H1 (cell line): ENCODE measurements around the gene MRTFB. TPM values are rescaled to one million over a fixed set of nuclear protein-coding genes. Genes with fewer than 3 reads are reported as not detected.

Source experiments
- CTCF ChIA-PET: fragments of 300-600 bp; sonication (Branson Sonifier 250); formaldehyde crosslinking; loops from one replicate; lab custom pipeline; 2021; ENCODE audit not compliant: partially characterized antibody; lab: Charles Lee
- POLR2A ChIA-PET: fragments of 300-600 bp; sonication (Branson Sonifier 250); formaldehyde crosslinking; loops from one replicate; lab custom pipeline; 2021; ENCODE audit warnings: inconsistent platforms; ENCODE audit not compliant: partially characterized antibody; lab: Charles Lee
- DNase-seq, 2 experiments: peaks; one replicate each; pipeline versions ENCODE4 v3.0.0 to v3.0.0-alpha.2; 2010 to 2022; ENCODE audit warnings: low spot score in 2 of 2, low read depth in 1 of 2, mixed read lengths in 1 of 2
- FAIRE-seq: peaks from 2 replicates; lab custom pipeline; 2011; peaks lifted over from hg19 to GRCh38; lab: Jason Lieb, UNC
- H2AFZ ChIP-seq: 2 replicates; pipeline ENCODE4 v1.8.1; 2012; ENCODE audit warnings: low read length, inconsistent platforms
- H2AK5ac ChIP-seq: 2 replicates; pipeline ENCODE4 v1.6.1; 2013; ENCODE audit warnings: low read depth, low read length
- H2BK120ac ChIP-seq: replicated peaks from 2 replicates; pipeline ENCODE3; 2013; ENCODE audit warnings: low read depth, low read length, inconsistent platforms
- H2BK12ac ChIP-seq: 2 replicates; pipeline ENCODE4 v1.6.1; 2013; ENCODE audit warnings: low read depth, low read length
- H2BK15ac ChIP-seq: 2 replicates; pipeline ENCODE4 v1.6.1; 2013; ENCODE audit warnings: low read length
- H2BK20ac ChIP-seq: 2 replicates; pipeline ENCODE4 v1.6.1; 2013; ENCODE audit warnings: low read length
- H2BK5ac ChIP-seq: 2 replicates; pipeline ENCODE4 v1.6.1; 2013; ENCODE audit warnings: low read depth, low read length
- H3K14ac ChIP-seq: 2 replicates; pipeline ENCODE4 v1.6.1; 2013; ENCODE audit warnings: inconsistent platforms; ENCODE audit not compliant: insufficient read length
- H3K18ac ChIP-seq: 2 replicates; pipeline ENCODE4 v1.6.1; 2013; ENCODE audit warnings: low read length; ENCODE audit errors: extremely low read depth
- H3K23ac ChIP-seq: 2 replicates; pipeline ENCODE4 v1.6.1; 2013; ENCODE audit warnings: inconsistent platforms; ENCODE audit not compliant: insufficient read length
- H3K23me2 ChIP-seq: 2 replicates; pipeline ENCODE4 v1.6.1; 2013; ENCODE audit warnings: low read depth, low read length
- H3K27ac ChIP-seq: 2 replicates; pipeline ENCODE4 v1.6.1; 2011; ENCODE audit warnings: low read depth, low read length, inconsistent platforms
- H3K27me3 ChIP-seq, 4 experiments: replicated peaks in 1 of 4; 1 replicate in 1 of 4; 2 replicates in 3 of 4; pipeline versions ENCODE4 v1.6.1 to v1.8.1; 2011 to 2013; ENCODE audit warnings: low read length in 3 of 4, mild to moderate bottlenecking in 3 of 4, inconsistent platforms in 2 of 4, mixed read lengths in 2 of 4, moderate library complexity in 1 of 4; ENCODE audit not compliant: control insufficient read depth in 3 of 4, insufficient read depth in 3 of 4; ENCODE audit errors: extremely low read depth in 1 of 4
- H3K36me3 ChIP-seq, 4 experiments: 2 replicates each; pipeline versions ENCODE4 v1.6.1 to v1.8.1; 2011 to 2013; ENCODE audit warnings: mild to moderate bottlenecking in 4 of 4, low read length in 3 of 4, moderate library complexity in 2 of 4, control low read depth in 1 of 4, inconsistent platforms in 1 of 4; ENCODE audit not compliant: insufficient read depth in 4 of 4, control insufficient read depth in 2 of 4
- H3K4ac ChIP-seq: replicated peaks from 2 replicates; pipeline ENCODE3; 2013; ENCODE audit warnings: low read length, low read depth, mixed read lengths, inconsistent platforms; ENCODE audit not compliant: insufficient read length
- H3K4me1 ChIP-seq, 4 experiments: replicated peaks in 1 of 4; 1 replicate in 1 of 4; 2 replicates in 3 of 4; pipeline versions ENCODE4 v1.6.1 to v1.8.1; 2011 to 2013; ENCODE audit warnings: low read length in 3 of 4, inconsistent platforms in 2 of 4, mixed read lengths in 1 of 4; ENCODE audit not compliant: insufficient read depth in 4 of 4, control insufficient read depth in 3 of 4
- H3K4me2 ChIP-seq, 2 experiments: 2 replicates each; pipeline versions ENCODE4 v1.6.1 to v1.8.1; 2011 to 2013; ENCODE audit warnings: low read depth in 2 of 2, low read length in 2 of 2, control low read depth in 1 of 2, inconsistent platforms in 1 of 2, mild to moderate bottlenecking in 1 of 2; ENCODE audit not compliant: insufficient read depth in 1 of 2
- H3K4me3 ChIP-seq, 4 experiments: fragments of 200-600, 300-600 bp in 1 of 4; sonication (generic), shearing (Covaris generic), sonication (Bioruptor Twin) in 1 of 4; 2 replicates each; pipeline versions ENCODE4 v1.5.1 to v1.8.1; 2011 to 2016; ENCODE audit warnings: low read length in 4 of 4, low read depth in 3 of 4, control low read depth in 2 of 4, inconsistent platforms in 2 of 4, mild to moderate bottlenecking in 2 of 4, mixed read lengths in 1 of 4, moderate library complexity in 1 of 4; ENCODE audit not compliant: insufficient read depth in 2 of 4; ENCODE audit errors: extremely low read depth in 1 of 4
- H3K56ac ChIP-seq: replicated peaks from 2 replicates; pipeline ENCODE3; 2013; ENCODE audit warnings: low read depth, mild to moderate bottlenecking, mixed read lengths, low read length, inconsistent platforms; ENCODE audit not compliant: insufficient read length
- H3K79me1 ChIP-seq: 2 replicates; pipeline ENCODE4 v1.6.1; 2013; ENCODE audit warnings: low read depth, low read length, control low read depth
- H3K79me2 ChIP-seq, 2 experiments: 2 replicates each; pipeline versions ENCODE4 v1.6.1 to v1.8.1; 2012 to 2013; ENCODE audit warnings: low read length in 2 of 2, mild to moderate bottlenecking in 2 of 2, inconsistent platforms in 1 of 2; ENCODE audit not compliant: insufficient read depth in 2 of 2, control insufficient read depth in 1 of 2
- H3K9ac ChIP-seq, 4 experiments: replicated peaks in 1 of 4; 1 replicate in 1 of 4; 2 replicates in 3 of 4; pipeline versions ENCODE4 v1.6.1 to v1.8.1; 2011 to 2013; ENCODE audit warnings: low read depth in 3 of 4, low read length in 3 of 4, control low read depth in 2 of 4, mild to moderate bottlenecking in 2 of 4, moderate library complexity in 2 of 4, inconsistent platforms in 1 of 4; ENCODE audit errors: extremely low read depth in 1 of 4
- H3K9me3 ChIP-seq, 2 experiments: 2 replicates each; pipeline versions ENCODE4 v1.6.1 to v1.8.1; 2012 to 2013; ENCODE audit warnings: mild to moderate bottlenecking in 2 of 2, moderate library complexity in 2 of 2, control low read depth in 1 of 2, inconsistent platforms in 1 of 2, low read depth in 1 of 2, low read length in 1 of 2, mixed read lengths in 1 of 2; ENCODE audit not compliant: insufficient read depth in 2 of 2
- H4K20me1 ChIP-seq, 2 experiments: replicated peaks in 1 of 2; 2 replicates each; pipeline versions ENCODE3 to v1.8.1; 2011 to 2013; ENCODE audit warnings: inconsistent platforms in 2 of 2, low read length in 2 of 2, mild to moderate bottlenecking in 1 of 2; ENCODE audit not compliant: insufficient read depth in 2 of 2, control insufficient read depth in 1 of 2
- H4K5ac ChIP-seq: 2 replicates; pipeline ENCODE4 v1.6.1; 2013; ENCODE audit warnings: low read length, low read depth, mixed read lengths, inconsistent platforms; ENCODE audit not compliant: insufficient read length
- H4K8ac ChIP-seq: 2 replicates; pipeline ENCODE4 v1.8.0; 2013; ENCODE audit warnings: mild to moderate bottlenecking, moderate library complexity, low read length, inconsistent platforms; ENCODE audit not compliant: insufficient read depth; ENCODE audit errors: extremely low read depth
- H4K91ac ChIP-seq: replicated peaks from 2 replicates; pipeline ENCODE3; 2013; ENCODE audit warnings: low read length, mixed read lengths, inconsistent platforms; ENCODE audit not compliant: insufficient read length
- CBX8 ChIP-seq: fragments of 300-800, 300-1000 bp; sonication (generic); IDR thresholded peaks from 2 replicates; pipeline ENCODE4 v1.7.1; 2016; ENCODE audit warnings: low read depth, low read length, borderline replicate concordance
- EP300 ChIP-seq, 2 experiments: IDR thresholded peaks; 1 replicate in 1 of 2; 2 replicates in 1 of 2; pipeline ENCODE4 v1.6.1; 2011 to 2012; ENCODE audit warnings: low read depth in 2 of 2, low read length in 2 of 2, mild to moderate bottlenecking in 2 of 2, borderline replicate concordance in 1 of 2, inconsistent platforms in 1 of 2, moderate library complexity in 1 of 2
- EZH2 ChIP-seq: fragments of 200-600 bp; sonication (generic); IDR thresholded peaks from 2 replicates; pipeline ENCODE4 v1.7.1; 2012; ENCODE audit warnings: low read depth, mild to moderate bottlenecking, moderate library complexity, low read length, inconsistent platforms; ENCODE audit not compliant: severe bottlenecking
- KDM5A ChIP-seq: fragments of 200-600 bp; IDR thresholded peaks from 2 replicates; pipeline ENCODE4 v1.7.1; 2012; ENCODE audit warnings: mild to moderate bottlenecking, low read length, inconsistent platforms, mixed read lengths
- PHF8 ChIP-seq: fragments of 200-600 bp; sonication (generic); conservative IDR thresholded peaks from 2 replicates; pipeline ENCODE4 v1.7.1; 2012; ENCODE audit warnings: low read depth, mild to moderate bottlenecking, inconsistent platforms, low read length, moderate library complexity
- SRF ChIP-seq: IDR thresholded peaks from 2 replicates; pipeline ENCODE4 v1.6.1; 2011; ENCODE audit warnings: mild to moderate bottlenecking, low read depth, low read length, moderate library complexity
- SUZ12 ChIP-seq: fragments of 200-600 bp; sonication (generic); IDR thresholded peaks from 2 replicates; pipeline ENCODE4 v1.6.1; 2012; ENCODE audit warnings: mild to moderate bottlenecking, inconsistent platforms, low read length, moderate library complexity, mixed read lengths
- USF2 ChIP-seq: IDR thresholded peaks from 2 replicates; pipeline ENCODE4 v1.6.1; 2011; ENCODE audit warnings: low read length, improper control_type of control experiment
- whole genome bisulfite sequencing, 2 experiments: shearing (Covaris generic) in 1 of 2; methylation state at CpG; one replicate each; pipeline versions ENCODE4 v1.1.6 to v1.1.7; 2013 to 2015; ENCODE audit warnings: low lambda C conversion rate in 2 of 2, mixed read lengths in 2 of 2, inconsistent platforms in 1 of 2, low coverage in 1 of 2, missing lambda C conversion rate in 1 of 2; ENCODE audit not compliant: insufficient replicate concordance in 2 of 2, insufficient coverage in 1 of 2, insufficient read length in 1 of 2; ENCODE audit errors: extremely low coverage in 1 of 2, missing lambda C conversion rate in 1 of 2; 5-methylcytosine and 5-hydroxymethylcytosine counted together
- polyA plus RNA-seq, 7 experiments: library from polyadenylated mRNA; depleted of rRNA in 3 of 7; stranded (reverse) in 5 of 7; unstranded in 2 of 7; fragments of >200 nt in 5 of 7; fragments of 200-250 nt in 2 of 7; gene quantifications; 1 replicate in 5 of 7; 2 replicates in 1 of 7; 4 replicates in 1 of 7; pipeline versions ENCODE4 v1.2.1 to v1.2.3, GENCODE V29; 2011 to 2013; ENCODE audit warnings: missing spikeins in 2 of 7, mixed read lengths in 2 of 7
- total RNA-seq: library from RNA; stranded (reverse); fragmentation: NEBNext Ultra II Directional; extraction: Animal tissue kit (Norgen Biotek cat#: 25700); gene quantifications from 2 replicates; pipeline ENCODE4 v1.2.1, GENCODE V29; 2021
- TF ChIP-seq, protein P1 (sequence below): IDR thresholded peaks from 2 replicates; pipeline ENCODE4 v1.6.1; 2012; ENCODE audit warnings: low read length, inconsistent platforms

Gene MRTFB
- total and polyA plus RNA-seq, 2 of the 8 experiments (the other 6 are each of a cell fraction or from before 2014, with no cell fraction given), result 13.5 to 34.9 TPM

DNA sequence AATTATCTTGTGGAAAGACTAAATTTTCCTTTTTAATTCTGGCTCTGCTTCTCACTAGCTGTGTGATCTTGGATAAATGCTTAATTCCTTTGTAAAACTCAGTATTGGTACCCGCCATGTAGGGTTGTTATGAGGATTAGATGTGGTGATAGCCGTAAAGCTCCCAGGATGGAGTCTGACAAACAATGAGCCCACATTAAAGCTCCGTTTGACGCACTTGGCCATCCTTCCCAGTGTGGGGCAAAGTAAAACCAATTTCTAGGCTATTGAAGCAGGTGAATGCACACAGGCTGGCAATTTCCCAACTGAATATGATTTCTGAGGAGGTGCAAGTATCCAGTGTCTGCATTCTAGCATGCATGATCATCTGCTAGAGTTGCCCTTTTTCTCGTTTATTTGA lies 123.6 kb downstream of the MRTFB start:
- no peaks in the 10 kb centered on the region for H3K36me3 ChIP-seq
- no peak overlapping the region for H3K4ac ChIP-seq
- no peak overlapping the region for H3K23ac ChIP-seq
- H3K9me3 ChIP-seq, result no peaks in the 10 kb centered on the region
- H2BK5ac ChIP-seq, result no peak overlapping the region
- no peak overlapping the region for H3K18ac ChIP-seq
- H3K56ac ChIP-seq, result no peak overlapping the region
- ChIA-PET CTCF (interaction anchor here (0.7 kb wide), 1 partner anchor 100 kb away, joined by 4 read pairs; no protein-coding TSS in a partner anchor), POLR2A (no interaction called here)
- H3K27ac ChIP-seq, result no peak overlapping the region
- H3K14ac ChIP-seq, result no peak overlapping the region
- H3K23me2 ChIP-seq, result no peaks in the 10 kb centered on the region
- H3K4me2 ChIP-seq, result no peak overlapping the region
- H2AFZ ChIP-seq, result no peak overlapping the region
- H4K20me1 ChIP-seq, result no peaks in the 10 kb centered on the region
- H3K4me3 ChIP-seq, result no peak overlapping the region
- no peak overlapping the region for H2BK12ac ChIP-seq
- no peak overlapping the region for H2BK15ac ChIP-seq
- no peaks in the 10 kb centered on the region for H3K79me2 ChIP-seq
- H4K8ac ChIP-seq, result no peak overlapping the region
- no peak overlapping the region for H2BK20ac ChIP-seq
- H2AK5ac ChIP-seq, result no peak overlapping the region
- no peaks in the 10 kb centered on the region for H3K79me1 ChIP-seq
- no peaks in the 10 kb centered on the region for H3K27me3 ChIP-seq
- H3K4me1 ChIP-seq, result no peaks in the 10 kb centered on the region
- no peak overlapping the region for H4K91ac ChIP-seq
- H4K5ac ChIP-seq, result no peak overlapping the region
- no peak for TF ChIP-seq CBX8
- TF ChIP-seq EZH2, result no peak
- no peak for TF ChIP-seq EP300 (IDR thresholded peaks at IDR 0.05; ENCODE audit: borderline replicate concordance in 1 of 2, low read depth in 2 of 2, low read length in 2 of 2)
- TF ChIP-seq PHF8, result no peak
- no peak for TF ChIP-seq KDM5A
- TF ChIP-seq SRF, result no peak
- TF ChIP-seq SUZ12, result no peak
- TF ChIP-seq, protein P1, sequence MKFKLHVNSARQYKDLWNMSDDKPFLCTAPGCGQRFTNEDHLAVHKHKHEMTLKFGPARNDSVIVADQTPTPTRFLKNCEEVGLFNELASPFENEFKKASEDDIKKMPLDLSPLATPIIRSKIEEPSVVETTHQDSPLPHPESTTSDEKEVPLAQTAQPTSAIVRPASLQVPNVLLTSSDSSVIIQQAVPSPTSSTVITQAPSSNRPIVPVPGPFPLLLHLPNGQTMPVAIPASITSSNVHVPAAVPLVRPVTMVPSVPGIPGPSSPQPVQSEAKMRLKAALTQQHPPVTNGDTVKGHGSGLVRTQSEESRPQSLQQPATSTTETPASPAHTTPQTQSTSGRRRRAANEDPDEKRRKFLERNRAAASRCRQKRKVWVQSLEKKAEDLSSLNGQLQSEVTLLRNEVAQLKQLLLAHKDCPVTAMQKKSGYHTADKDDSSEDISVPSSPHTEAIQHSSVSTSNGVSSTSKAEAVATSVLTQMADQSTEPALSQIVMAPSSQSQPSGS, result no peak
- no peak for TF ChIP-seq USF2
- H2BK120ac ChIP-seq, result no peak overlapping the region
- H3K9ac ChIP-seq, result no peak overlapping the region
- no peak for DNase-seq
- FAIRE-seq, result no peak
- WGBS, 2 experiments, result 90% methylated on average over 5 of the region's 5 CpGs; no CpG with 5 or more reads in 1 of the 2 experiments
